GM13976 (cell line): ENCODE data around the gene KLHL29.

Source experiments
- DNase-seq: peaks from one replicate; pipeline ENCODE4 v3.0.0; 2012; ENCODE audit warnings: low spot score
- CTCF ChIP-seq: IDR thresholded peaks from 2 replicates; pipeline ENCODE4 v1.5.1; 2012; ENCODE audit warnings: borderline replicate concordance, mild to moderate bottlenecking; ENCODE audit not compliant: insufficient read depth; ENCODE audit errors: extremely low read depth, missing control alignments, control extremely low read depth
- in situ Hi-C: fragments of 300-500 bp; cut with MboI; formaldehyde crosslinking; loops from one replicate; pipeline ENCODE4 v1.12.0; 2022; ENCODE audit warnings: low sequenced_read_pairs, mixed read lengths, inconsistent platforms; ENCODE audit not compliant: unreplicated experiment

KLHL29 gene

GRCh38 chr2:23662941-23663920, 278.3 kb downstream of the KLHL29 start:
- in situ Hi-C loops: no loop called here
- TF ChIP-seq CTCF: no peak
- DNase-seq: no peak

GRCh38 chr2:23664066-23664788, 279.2 kb downstream of the KLHL29 start:
- DNase-seq: no peak
- TF ChIP-seq CTCF: no peak
- in situ Hi-C loops: no loop called here

DNA sequence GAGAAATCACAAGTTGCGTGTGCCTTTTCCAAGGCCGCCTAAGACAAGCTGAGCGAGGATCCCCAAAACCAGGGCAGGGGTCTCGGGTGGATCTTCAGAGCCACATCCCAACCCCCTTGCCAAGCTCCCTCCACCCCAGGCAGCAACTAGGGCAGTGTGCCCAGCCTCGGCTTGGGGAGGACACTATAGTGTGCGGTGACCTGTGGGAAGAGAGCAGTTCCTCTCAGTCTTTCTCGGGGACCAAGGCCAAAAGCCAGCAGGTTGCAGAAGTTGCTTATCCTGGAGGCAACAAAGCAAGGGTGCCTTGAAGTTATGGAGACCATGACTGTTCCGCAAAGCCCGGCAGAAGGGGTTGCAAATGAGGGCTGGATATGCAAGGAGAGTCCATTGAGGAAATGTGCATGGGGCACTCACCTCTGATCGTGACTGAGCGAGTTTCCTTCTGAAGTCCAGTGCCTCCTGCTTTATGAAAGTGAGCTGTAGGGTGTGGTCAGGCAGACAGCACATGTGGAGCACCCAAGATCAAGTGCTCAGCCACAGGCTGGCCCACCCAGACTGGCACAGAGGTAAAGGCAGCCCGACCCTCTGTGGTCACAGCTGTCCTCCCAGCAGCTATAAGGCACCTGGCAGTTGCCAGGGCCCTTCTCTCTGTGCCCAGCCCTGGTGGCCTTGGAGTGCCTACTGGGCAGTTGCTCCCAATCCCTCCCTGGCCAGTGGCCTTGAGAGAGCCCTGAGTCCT, 281.4 kb downstream of the KLHL29 start:
- in situ Hi-C loops: no loop called here
- no peak for DNase-seq
- TF ChIP-seq CTCF: no peak

- no peak for DNase-seq
- no peak for TF ChIP-seq CTCF
- in situ Hi-C loops: no loop called here
Observed at GRCh38 chr2:23666980-23667357, 282.0 kb downstream of the KLHL29 start.

- in situ Hi-C loops: no loop called here
- no peak for DNase-seq
- TF ChIP-seq CTCF: no peak
Observed at GRCh38 chr2:23668756-23669304, 283.9 kb downstream of the KLHL29 start.
